ENCODE measurements around the gene TNS3.

DNA sequence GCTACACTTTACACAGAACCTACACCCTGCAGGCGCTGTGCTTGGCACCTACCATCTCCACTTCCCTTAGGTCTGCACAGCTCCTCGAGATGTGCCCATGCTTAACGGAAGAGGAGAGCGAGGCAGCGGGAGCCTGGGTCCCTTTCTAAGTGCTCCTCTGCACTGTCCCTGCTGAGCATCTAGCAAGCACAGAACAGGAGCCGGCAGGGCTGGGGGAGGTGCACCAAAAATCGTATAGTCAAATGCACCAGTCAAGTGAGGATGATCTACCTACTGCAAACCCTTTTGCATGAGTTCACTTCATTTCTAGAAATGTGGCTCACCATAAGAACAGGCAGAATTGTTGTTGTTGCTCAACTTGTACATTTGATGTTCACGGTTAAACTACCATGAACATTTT lies 267.7 kb downstream of the TNS3 start:
- TF ChIP-seq POLR2A (IDR thresholded peaks at IDR 0.05) = no peak
- TF ChIP-seq, protein P1, sequence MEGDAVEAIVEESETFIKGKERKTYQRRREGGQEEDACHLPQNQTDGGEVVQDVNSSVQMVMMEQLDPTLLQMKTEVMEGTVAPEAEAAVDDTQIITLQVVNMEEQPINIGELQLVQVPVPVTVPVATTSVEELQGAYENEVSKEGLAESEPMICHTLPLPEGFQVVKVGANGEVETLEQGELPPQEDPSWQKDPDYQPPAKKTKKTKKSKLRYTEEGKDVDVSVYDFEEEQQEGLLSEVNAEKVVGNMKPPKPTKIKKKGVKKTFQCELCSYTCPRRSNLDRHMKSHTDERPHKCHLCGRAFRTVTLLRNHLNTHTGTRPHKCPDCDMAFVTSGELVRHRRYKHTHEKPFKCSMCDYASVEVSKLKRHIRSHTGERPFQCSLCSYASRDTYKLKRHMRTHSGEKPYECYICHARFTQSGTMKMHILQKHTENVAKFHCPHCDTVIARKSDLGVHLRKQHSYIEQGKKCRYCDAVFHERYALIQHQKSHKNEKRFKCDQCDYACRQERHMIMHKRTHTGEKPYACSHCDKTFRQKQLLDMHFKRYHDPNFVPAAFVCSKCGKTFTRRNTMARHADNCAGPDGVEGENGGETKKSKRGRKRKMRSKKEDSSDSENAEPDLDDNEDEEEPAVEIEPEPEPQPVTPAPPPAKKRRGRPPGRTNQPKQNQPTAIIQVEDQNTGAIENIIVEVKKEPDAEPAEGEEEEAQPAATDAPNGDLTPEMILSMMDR (IDR thresholded peaks at IDR 0.05) = no peak
